ENCODE results near the gene SLC16A7. TPM values are rescaled to one million over a fixed set of nuclear protein-coding genes. Genes with fewer than 3 reads are reported as not detected.

SLC16A7 gene
- total RNA-seq, 4 donors from 2014 or later = 0.80 to 29.9 (median 12.3) TPM

DNA sequence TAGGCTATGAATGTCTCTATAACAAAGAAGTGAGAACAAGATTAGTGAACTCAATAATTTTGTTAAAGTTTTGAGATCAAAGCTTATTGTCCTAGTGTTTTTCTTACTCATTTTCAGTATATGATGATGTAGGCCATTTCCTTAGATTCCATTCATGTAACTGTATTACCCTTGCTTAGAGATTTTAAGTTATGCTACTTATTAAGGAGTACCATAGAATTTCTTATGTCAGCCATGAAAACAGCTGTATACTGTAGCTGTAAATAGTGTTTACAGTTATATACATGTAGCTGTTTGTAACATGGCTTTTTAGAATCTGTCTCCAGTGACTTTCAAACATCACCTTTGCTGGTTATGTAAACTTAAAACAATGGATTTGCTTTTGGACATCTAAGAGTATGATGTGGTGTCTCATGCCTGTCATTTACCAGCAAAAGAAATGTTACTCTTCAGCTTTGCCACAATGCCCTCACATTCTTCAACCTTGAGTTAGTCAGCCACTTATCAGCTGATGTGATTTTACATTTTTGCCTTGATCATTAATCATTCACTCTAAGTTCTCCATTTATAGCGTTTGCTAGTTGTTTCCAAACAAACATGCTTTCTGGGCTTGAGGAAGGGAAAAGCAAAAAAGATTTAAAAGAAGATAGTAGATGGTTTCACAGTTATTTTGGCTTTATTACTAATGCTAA, 55.5 kb downstream of the SLC16A7 start:
- Histone ChIP-seq H3K4me3 (no peak overlapping the region), H3K27ac (no peak overlapping the region), H3K36me3 (no peaks in the 10 kb centered on the region), H3K4me1 (peaks cover 0 to 13% (median 0%) of the 10 kb centered on the region in 4 donors), H3K27me3 (no peaks in the 10 kb centered on the region), H3K9me3 (no peaks in the 10 kb centered on the region)
- WGBS, 2 donors (ENCODE audit: low coverage in 1 of 2) = 15 to 20% methylated on average over 1 of the region's 1 CpG
- in situ Hi-C loops (cut with MboI; ENCODE audit: low pct_ligation_motif_present in 1 of 4, low pct_unique_long_range_greater_than_20kb in 1 of 4, low sequenced_read_pairs in 3 of 4) = no loop called here
- no peak for DNase-seq
- TF ChIP-seq, protein P1, sequence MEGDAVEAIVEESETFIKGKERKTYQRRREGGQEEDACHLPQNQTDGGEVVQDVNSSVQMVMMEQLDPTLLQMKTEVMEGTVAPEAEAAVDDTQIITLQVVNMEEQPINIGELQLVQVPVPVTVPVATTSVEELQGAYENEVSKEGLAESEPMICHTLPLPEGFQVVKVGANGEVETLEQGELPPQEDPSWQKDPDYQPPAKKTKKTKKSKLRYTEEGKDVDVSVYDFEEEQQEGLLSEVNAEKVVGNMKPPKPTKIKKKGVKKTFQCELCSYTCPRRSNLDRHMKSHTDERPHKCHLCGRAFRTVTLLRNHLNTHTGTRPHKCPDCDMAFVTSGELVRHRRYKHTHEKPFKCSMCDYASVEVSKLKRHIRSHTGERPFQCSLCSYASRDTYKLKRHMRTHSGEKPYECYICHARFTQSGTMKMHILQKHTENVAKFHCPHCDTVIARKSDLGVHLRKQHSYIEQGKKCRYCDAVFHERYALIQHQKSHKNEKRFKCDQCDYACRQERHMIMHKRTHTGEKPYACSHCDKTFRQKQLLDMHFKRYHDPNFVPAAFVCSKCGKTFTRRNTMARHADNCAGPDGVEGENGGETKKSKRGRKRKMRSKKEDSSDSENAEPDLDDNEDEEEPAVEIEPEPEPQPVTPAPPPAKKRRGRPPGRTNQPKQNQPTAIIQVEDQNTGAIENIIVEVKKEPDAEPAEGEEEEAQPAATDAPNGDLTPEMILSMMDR (IDR thresholded peaks at IDR 0.05) = no peak
- TF ChIP-seq EP300 (IDR thresholded peaks at IDR 0.05; ENCODE audit: low read depth) = no peak
- no peak for TF ChIP-seq POLR2AphosphoS5 (IDR thresholded peaks at IDR 0.05)
- no peak for TF ChIP-seq POLR2A (IDR thresholded peaks at IDR 0.05)
- intact Hi-C loops (cut with DNase I; ENCODE audit: low total_unique reads) = no loop called here

- Histone ChIP-seq H3K27ac (no peak overlapping the region), H3K27me3 (no peaks in the 10 kb centered on the region), H3K36me3 (no peaks in the 10 kb centered on the region), H3K9me3 (no peaks in the 10 kb centered on the region), H3K4me3 (no peak overlapping the region), H3K4me1 (peaks cover 0 to 13% (median 0%) of the 10 kb centered on the region in 4 donors)
- TF ChIP-seq POLR2A (IDR thresholded peaks at IDR 0.05) = no peak
- intact Hi-C loops (cut with DNase I; ENCODE audit: low total_unique reads) (no loop called here), in situ Hi-C loops (cut with MboI; ENCODE audit: low pct_ligation_motif_present in 1 of 4, low pct_unique_long_range_greater_than_20kb in 1 of 4, low sequenced_read_pairs in 3 of 4) (no loop called here)
- WGBS, 2 donors (ENCODE audit: low coverage in 1 of 2) = 72 to 82% methylated on average over 1 of the region's 1 CpG
- no peak for DNase-seq
Observed at GRCh38 chr12:59652130-59652529, 56.3 kb downstream of the SLC16A7 start.

DNA sequence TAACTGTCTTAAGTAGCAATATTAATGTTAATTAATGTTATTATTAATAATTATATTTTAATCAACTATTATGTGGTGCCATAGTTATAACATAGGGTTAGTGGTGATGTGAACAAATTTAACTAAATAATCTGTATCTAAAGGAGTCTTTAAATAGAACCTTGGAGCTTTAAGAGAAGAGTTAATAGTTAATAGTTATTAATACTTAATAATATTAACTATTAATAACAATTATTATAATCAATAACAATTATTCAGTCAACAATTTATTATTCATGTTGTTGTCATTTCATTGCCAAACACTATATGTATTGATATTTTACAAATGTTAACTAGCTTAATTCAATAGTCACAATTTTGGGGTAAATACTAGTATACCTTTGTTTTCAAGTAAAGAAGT, 58.2 kb downstream of the SLC16A7 start:
- Histone ChIP-seq H3K4me3 (no peak overlapping the region), H3K27ac (no peak overlapping the region), H3K36me3 (no peaks in the 10 kb centered on the region), H3K27me3 (no peaks in the 10 kb centered on the region), H3K9me3 (no peaks in the 10 kb centered on the region), H3K4me1 (peaks cover 0 to 13% (median 0%) of the 10 kb centered on the region in 4 donors)
- intact Hi-C loops (cut with DNase I; ENCODE audit: low total_unique reads) = no loop called here
- TF ChIP-seq POLR2A (IDR thresholded peaks at IDR 0.05) = no peak
- no peak for TF ChIP-seq POLR2AphosphoS5 (IDR thresholded peaks at IDR 0.05)
- TF ChIP-seq, protein P1 (IDR thresholded peaks at IDR 0.05) = no peak
- TF ChIP-seq EP300 (IDR thresholded peaks at IDR 0.05; ENCODE audit: low read depth) = no peak
- in situ Hi-C loops (cut with MboI; ENCODE audit: low pct_ligation_motif_present in 1 of 4, low pct_unique_long_range_greater_than_20kb in 1 of 4, low sequenced_read_pairs in 3 of 4) = no loop called here
- DNase-seq = no peak

GRCh38 chr12:59657266-59657665, 61.4 kb downstream of the SLC16A7 start:
- Histone ChIP-seq H3K4me3 (no peak overlapping the region), H3K27me3 (no peaks in the 10 kb centered on the region), H3K36me3 (no peaks in the 10 kb centered on the region), H3K4me1 (peaks cover 0 to 5% (median 0%) of the 10 kb centered on the region in 4 donors), H3K27ac (no peak overlapping the region), H3K9me3 (no peaks in the 10 kb centered on the region)
- no peak for DNase-seq
- intact Hi-C loops (cut with DNase I; ENCODE audit: low total_unique reads) (no loop called here), in situ Hi-C loops (cut with MboI; ENCODE audit: low pct_ligation_motif_present in 1 of 4, low pct_unique_long_range_greater_than_20kb in 1 of 4, low sequenced_read_pairs in 3 of 4) (no loop called here)
- 83 to 86% methylated on average over 1 to 2 of the region's 2 CpGs for WGBS, 2 donors (ENCODE audit: low coverage in 1 of 2)
- TF ChIP-seq POLR2A (IDR thresholded peaks at IDR 0.05) (no peak), POLR2AphosphoS5 (IDR thresholded peaks at IDR 0.05) (no peak), EP300 (IDR thresholded peaks at IDR 0.05; ENCODE audit: low read depth) (no peak)
- TF ChIP-seq, protein P1 (IDR thresholded peaks at IDR 0.05) = no peak

DNA sequence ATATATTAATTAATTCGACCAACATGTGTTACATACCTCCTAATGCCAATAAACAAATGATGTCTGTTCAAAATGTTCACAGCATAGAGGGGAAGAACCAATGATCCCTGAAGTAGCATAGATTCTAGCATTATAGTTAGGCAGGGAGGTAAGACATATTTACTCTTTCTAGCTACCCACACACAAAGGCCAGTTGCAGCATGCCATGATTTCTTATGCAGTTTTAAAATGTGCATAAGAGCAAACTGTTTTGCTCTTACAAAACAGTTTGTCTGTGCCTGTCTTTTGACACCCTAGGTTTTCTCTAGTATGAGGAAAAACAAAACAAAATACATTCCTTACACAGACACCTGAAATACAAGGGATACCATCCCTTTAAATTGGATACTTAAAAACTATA, 61.9 kb downstream of the SLC16A7 start:
- Histone ChIP-seq H3K36me3 (no peaks in the 10 kb centered on the region), H3K4me3 (no peak overlapping the region), H3K27me3 (no peaks in the 10 kb centered on the region), H3K27ac (no peak overlapping the region), H3K4me1 (peaks cover 0 to 5% (median 0%) of the 10 kb centered on the region in 4 donors), H3K9me3 (no peaks in the 10 kb centered on the region)
- in situ Hi-C loops (cut with MboI; ENCODE audit: low pct_ligation_motif_present in 1 of 4, low pct_unique_long_range_greater_than_20kb in 1 of 4, low sequenced_read_pairs in 3 of 4) = no loop called here
- intact Hi-C loops (cut with DNase I; ENCODE audit: low total_unique reads) = no loop called here
- 88 to 100% methylated on average over 1 of the region's 1 CpG for WGBS, 2 donors (ENCODE audit: low coverage in 1 of 2)
- TF ChIP-seq POLR2A (IDR thresholded peaks at IDR 0.05) (no peak), EP300 (IDR thresholded peaks at IDR 0.05; ENCODE audit: low read depth) (no peak), POLR2AphosphoS5 (IDR thresholded peaks at IDR 0.05) (no peak)
- TF ChIP-seq, protein P1 (IDR thresholded peaks at IDR 0.05) = no peak
- DNase-seq = no peak
